Caco-2 (cell line): ENCODE results near the gene PEX3. TPM values are rescaled to one million over a fixed set of nuclear protein-coding genes. Genes with fewer than 3 reads are reported as not detected.
A peak's percentile ranks its signal among the peaks of the same experiment; 100 is the strongest.

ENCODE experiments used
- BruUV-seq: library from RNA; stranded (reverse); fragments of 400-500 nt; replicated peaks from 2 replicates; lab custom pipeline; 2021; lab: Mats Ljungman, UMichigan
- CTCF ChIA-PET: fragments of 300-600 bp; sonication (Branson Sonifier 250); formaldehyde crosslinking; loops from one replicate; lab custom pipeline; 2022; ENCODE audit warnings: antibody characterized with exemption; lab: Charles Lee
- POLR2A ChIA-PET: fragments of 300-600 bp; sonication (Branson Sonifier 250); formaldehyde crosslinking; loops from one replicate; lab custom pipeline; 2022; ENCODE audit warnings: antibody characterized with exemption; lab: Charles Lee
- DNase-seq, 2 experiments: peaks; one replicate each; pipeline versions ENCODE4 v3.0.0 to v3.0.0-alpha.2; 2020 to 2022
- H3K27me3 ChIP-seq: replicated peaks from 2 replicates; pipeline ENCODE4 v1.6.0; 2011; ENCODE audit warnings: low read length; ENCODE audit not compliant: control insufficient read depth, insufficient read depth
- H3K36me3 ChIP-seq: 2 replicates; pipeline ENCODE4 v1.5.1; 2011; ENCODE audit warnings: low read length; ENCODE audit not compliant: control insufficient read depth, insufficient read depth
- H3K4me1 ChIP-seq: fragments of 250-450 bp; sonication (Bioruptor Pico); 2 replicates; pipeline ENCODE4 v1.5.1; 2020; ENCODE audit warnings: mild to moderate bottlenecking
- H3K4me3 ChIP-seq: 2 replicates; pipeline ENCODE4 v1.5.1; 2011; ENCODE audit warnings: low read depth, mild to moderate bottlenecking, control low read depth, low read length
- H3K9me3 ChIP-seq: fragments of 250-450 bp; sonication (Bioruptor Pico); 2 replicates; pipeline ENCODE4 v1.5.1; 2020; ENCODE audit warnings: mild to moderate bottlenecking, moderate library complexity
- H3K27ac Mint-ChIP-seq: one replicate; pipeline ENCODE4 v1.8.0; 2022; ENCODE audit warnings: mixed read lengths; ENCODE audit not compliant: unreplicated experiment
- H3K27me3 Mint-ChIP-seq: one replicate; pipeline ENCODE4 v1.8.0; 2022; ENCODE audit warnings: mixed read lengths; ENCODE audit not compliant: insufficient read depth, unreplicated experiment
- H3K36me3 Mint-ChIP-seq: one replicate; pipeline ENCODE4 v1.8.0; 2022; ENCODE audit warnings: mild to moderate bottlenecking, mixed read lengths; ENCODE audit not compliant: insufficient read depth, unreplicated experiment
- H3K4me1 Mint-ChIP-seq: one replicate; pipeline ENCODE4 v1.8.0; 2022; ENCODE audit warnings: low read depth, mixed read lengths; ENCODE audit not compliant: unreplicated experiment
- H3K4me3 Mint-ChIP-seq: one replicate; pipeline ENCODE4 v1.8.0; 2022; ENCODE audit warnings: mild to moderate bottlenecking, moderate library complexity, mixed read lengths; ENCODE audit not compliant: unreplicated experiment
- H3K9me3 Mint-ChIP-seq: one replicate; pipeline ENCODE4 v1.8.0; 2022; ENCODE audit warnings: mixed read lengths; ENCODE audit not compliant: unreplicated experiment
- CTCF ChIP-seq, 2 experiments: fragments of 200-600 bp in 1 of 2; IDR thresholded peaks; 1 replicate in 1 of 2; 2 replicates in 1 of 2; pipeline versions ENCODE4 v1.5.1 to v1.8.0; 2011 to 2022; ENCODE audit warnings: antibody characterized with exemption in 1 of 2, control low read depth in 1 of 2, inconsistent platforms in 1 of 2, low read depth in 1 of 2, low read length in 1 of 2, mild to moderate bottlenecking in 1 of 2, moderate library complexity in 1 of 2; ENCODE audit not compliant: insufficient read depth in 1 of 2, severe bottlenecking in 1 of 2, unreplicated experiment in 1 of 2
- intact Hi-C: fragments of 100-400 bp; cut with micrococcal nuclease; formaldehyde crosslinking; loops from one replicate; pipeline ENCODE4 v1.10.0; 2022; ENCODE audit not compliant: unreplicated experiment
- total RNA-seq: library from RNA; stranded (reverse); gene quantifications from 2 replicates; pipeline ENCODE4 v1.2.3, GENCODE V29; 2022

PEX3 gene
- total RNA-seq, 1 experiment from 2014 or later = 44.6 TPM

DNA sequence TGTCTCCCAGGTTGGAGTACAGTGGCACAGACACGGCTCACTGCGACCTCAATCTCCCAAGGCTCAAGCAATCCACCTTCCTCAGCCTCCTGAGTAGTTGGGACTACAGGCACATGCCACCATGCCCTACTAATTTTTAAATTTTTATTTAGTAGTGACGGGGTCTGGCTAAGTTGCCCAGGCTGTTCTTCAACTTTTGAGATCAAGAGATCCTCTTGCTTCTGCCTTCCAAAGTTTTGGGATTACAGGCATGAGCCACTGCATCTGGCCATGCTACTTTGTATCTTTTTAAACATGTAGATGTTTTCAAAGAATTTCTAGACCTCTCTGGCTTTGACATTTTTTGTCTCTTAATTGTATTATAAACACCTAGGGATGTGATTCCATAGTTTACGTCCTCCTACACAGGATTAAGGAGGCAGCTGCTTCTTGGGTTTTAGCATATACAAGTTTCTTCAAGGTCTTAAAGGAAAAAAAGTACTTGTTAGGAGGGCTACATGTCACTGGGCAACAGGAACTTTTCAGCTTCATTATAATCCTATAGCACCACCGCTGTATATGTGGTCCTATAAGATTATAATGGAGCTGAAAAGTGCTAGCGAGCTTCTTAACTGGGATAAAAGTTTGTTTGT is 1.4 kb upstream of the PEX3 start:
- Mint-ChIP-seq H3K27me3 (no peaks in the 10 kb centered on the region), H3K4me3 (peak overlapping the region; percentile 95), H3K27ac (peak overlapping the region; percentile 98), H3K36me3 (peaks cover 16% of the 10 kb centered on the region), H3K4me1 (peaks cover 6% of the 10 kb centered on the region), H3K9me3 (no peaks in the 10 kb centered on the region)
- Histone ChIP-seq H3K4me1 (peaks cover 11% of the 10 kb centered on the region), H3K36me3 (no peaks in the 10 kb centered on the region), H3K4me3 (peak overlapping the region; percentile 69), H3K9me3 (no peaks in the 10 kb centered on the region), H3K27me3 (no peaks in the 10 kb centered on the region)
- CTCF ChIA-PET = no interaction called here
- POLR2A ChIA-PET = no interaction called here
- no TSS peak for BruUV-seq
- intact Hi-C loops = no loop called here
- no peak for TF ChIP-seq CTCF (IDR thresholded peaks at IDR 0.05; ENCODE audit: insufficient read depth in 1 of 2, low read depth in 1 of 2, low read length in 1 of 2, severe bottlenecking in 1 of 2, unreplicated experiment in 1 of 2)
- no peak for DNase-seq

DNA sequence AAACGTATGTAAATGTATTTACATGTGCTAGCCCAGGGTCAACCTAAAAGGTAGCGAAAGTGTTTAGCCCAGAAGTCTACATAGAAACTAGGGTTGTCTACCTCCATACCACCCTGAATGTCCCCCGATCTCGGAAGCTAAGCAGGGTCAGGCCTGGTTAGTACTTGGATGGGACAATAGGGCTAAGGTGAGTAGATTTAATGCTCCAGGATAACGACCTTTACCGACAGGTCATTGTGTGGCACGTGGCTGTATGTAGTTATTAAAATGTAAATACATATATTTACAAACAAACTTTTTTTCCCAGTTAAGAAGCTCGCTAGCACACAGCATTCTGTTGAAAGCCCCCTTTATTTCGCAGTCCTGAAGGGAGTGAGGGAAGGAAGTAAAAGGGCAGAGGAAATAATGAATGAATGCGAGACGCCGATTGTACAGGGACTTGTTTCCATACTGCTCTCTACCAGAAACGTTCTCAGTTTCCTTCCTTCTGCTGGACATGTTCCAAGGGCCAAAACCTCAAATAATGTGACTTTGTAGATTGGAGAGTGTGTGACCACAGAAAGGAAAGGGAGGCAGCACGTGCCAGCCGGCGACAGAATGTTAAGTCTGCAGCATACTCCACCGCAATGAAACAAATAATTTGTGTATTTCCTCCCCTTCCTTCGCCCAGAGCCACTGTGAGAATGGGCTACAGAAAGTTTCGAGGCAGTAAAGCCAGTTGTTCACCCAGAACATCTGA is 722 bp upstream of the PEX3 start:
- no peaks in the 10 kb centered on the region for H3K27me3 ChIP-seq
- peak overlapping the region; percentile 95 for H3K4me3 Mint-ChIP-seq
- no peaks in the 10 kb centered on the region for H3K36me3 ChIP-seq
- no peaks in the 10 kb centered on the region for H3K9me3 ChIP-seq
- no peaks in the 10 kb centered on the region for H3K27me3 Mint-ChIP-seq
- peaks cover 16% of the 10 kb centered on the region for H3K36me3 Mint-ChIP-seq
- ChIA-PET POLR2A (interaction anchor here (1.1 to 1.5 kb wide), 3 partner anchors 41 to 393 kb away, joined by 4 to 8 read pairs (median 5); partner anchors contain the start of genes FUCA2 and LTV1), CTCF (interaction anchor here (1.1 kb wide), 1 partner anchor 975 kb away, joined by 4 read pairs; no protein-coding TSS in a partner anchor)
- H3K9me3 Mint-ChIP-seq = no peaks in the 10 kb centered on the region
- peak in 1 of 2 experiments; percentile 59 for DNase-seq
- H3K27ac Mint-ChIP-seq = peak overlapping the region; percentile 98
- no peak for TF ChIP-seq CTCF (IDR thresholded peaks at IDR 0.05; ENCODE audit: insufficient read depth in 1 of 2, low read depth in 1 of 2, low read length in 1 of 2, severe bottlenecking in 1 of 2, unreplicated experiment in 1 of 2)
- peaks cover 6% of the 10 kb centered on the region for H3K4me1 Mint-ChIP-seq
- peak overlapping the region; percentile 69 for H3K4me3 ChIP-seq
- BruUV-seq = TSS peak; percentile 81
- intact Hi-C loops = loop anchor here (2.0 to 5.0 kb wide), 2 partner anchors 87 to 202 kb away; no protein-coding TSS in a partner anchor
- H3K4me1 ChIP-seq = peaks cover 11% of the 10 kb centered on the region

DNA sequence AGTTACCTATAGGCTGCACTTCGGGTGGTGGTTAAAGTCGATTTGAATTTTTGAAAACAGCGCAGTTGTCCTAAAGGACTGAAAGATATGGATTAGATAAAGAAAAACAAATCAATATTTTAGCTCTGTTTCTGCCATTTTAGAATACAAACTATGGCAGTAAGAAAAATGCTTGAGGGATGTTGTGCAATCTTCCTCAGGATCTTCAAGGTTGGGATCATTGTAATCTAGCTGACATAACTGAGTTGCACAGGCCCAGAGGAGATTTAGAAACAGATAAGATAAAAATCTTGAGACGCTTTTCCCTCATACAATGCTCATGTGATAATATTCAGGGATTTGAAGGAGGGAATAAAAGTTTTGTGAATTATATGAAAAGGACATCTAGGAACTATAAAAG is 926 bp downstream of the PEX3 start:
- no peaks in the 10 kb centered on the region for H3K27me3 Mint-ChIP-seq
- ChIA-PET CTCF (no interaction called here), POLR2A (interaction anchor here (1.5 kb wide), 1 partner anchor 39 kb away, joined by 4 read pairs; no protein-coding TSS in a partner anchor)
- H3K36me3 Mint-ChIP-seq = peaks cover 16% of the 10 kb centered on the region
- peaks cover 15% of the 10 kb centered on the region for H3K4me1 Mint-ChIP-seq
- Histone ChIP-seq H3K9me3 (no peaks in the 10 kb centered on the region), H3K4me3 (peak overlapping the region; percentile 69), H3K27me3 (no peaks in the 10 kb centered on the region), H3K36me3 (no peaks in the 10 kb centered on the region), H3K4me1 (peaks cover 18% of the 10 kb centered on the region)
- BruUV-seq = no TSS peak
- H3K4me3 Mint-ChIP-seq = peak overlapping the region; percentile 95
- TF ChIP-seq CTCF (IDR thresholded peaks at IDR 0.05; ENCODE audit: insufficient read depth in 1 of 2, low read depth in 1 of 2, low read length in 1 of 2, severe bottlenecking in 1 of 2, unreplicated experiment in 1 of 2) = no peak
- intact Hi-C loops = loop anchor here (2.0 to 5.0 kb wide), 2 partner anchors 85 to 201 kb away; no protein-coding TSS in a partner anchor
- H3K9me3 Mint-ChIP-seq = no peaks in the 10 kb centered on the region
- peak in 1 of 2 experiments; percentile 15 for DNase-seq
- peak overlapping the region; percentile 98 for H3K27ac Mint-ChIP-seq
